PC-9 (cell line): Measurements from ENCODE around the gene ADGRG4. TPM values are rescaled to one million over a fixed set of nuclear protein-coding genes. Genes with fewer than 3 reads are reported as not detected.
"Not testable (repeated sequence)": the region's sequence is repeated elsewhere in the genome, so short reads cannot be mapped to it uniquely, and the experiment has no call there.

Source experiments
- Bru-seq: library from RNA; stranded (reverse); fragments of 400-500 nt; gene quantifications from one replicate; lab custom pipeline; 2021; lab: Mats Ljungman, UMichigan
- BruChase-seq, 2 experiments: library from RNA; stranded (reverse); fragments of 400-500 nt; gene quantifications; one replicate each; lab custom pipeline; 2021; lab: Mats Ljungman, UMichigan
- BruUV-seq: library from RNA; stranded (reverse); fragments of 400-500 nt; replicated peaks from 2 replicates; lab custom pipeline; 2021; lab: Mats Ljungman, UMichigan
- CTCF ChIA-PET: fragments of 300-600 bp; sonication (Branson Sonifier 250); formaldehyde crosslinking; loops from one replicate; lab custom pipeline; 2022; ENCODE audit warnings: antibody characterized with exemption; lab: Charles Lee
- POLR2A ChIA-PET: fragments of 300-600 bp; sonication (Branson Sonifier 250); formaldehyde crosslinking; loops from one replicate; lab custom pipeline; 2022; ENCODE audit warnings: antibody characterized with exemption; ENCODE audit not compliant: unreplicated experiment; lab: Charles Lee
- DNase-seq, 2 experiments: peaks; one replicate each; pipeline versions ENCODE4 v3.0.0 to v3.0.0-alpha.2; 2015 to 2022; ENCODE audit warnings: mixed read lengths in 1 of 2
- H2AFZ ChIP-seq: fragments of 200-600 bp; sonication (generic); 2 replicates; pipeline ENCODE4 v1.8.1; 2017; ENCODE audit warnings: antibody characterized with exemption
- H3F3A ChIP-seq: fragments of 200-600 bp; sonication (generic); 2 replicates; pipeline ENCODE4 v1.8.1; 2017; ENCODE audit warnings: antibody characterized with exemption, mild to moderate bottlenecking, low read depth; ENCODE audit not compliant: insufficient read depth
- H3K27ac ChIP-seq: fragments of 200-600 bp; sonication (generic); 2 replicates; pipeline ENCODE4 v1.6.1; 2016; ENCODE audit warnings: mixed run types
- H3K27me3 ChIP-seq: fragments of 200-600 bp; sonication (generic); 2 replicates; pipeline ENCODE4 v1.6.1; 2016; ENCODE audit warnings: low read depth, mixed run types; ENCODE audit not compliant: insufficient read depth
- H3K36me3 ChIP-seq: fragments of 200-600 bp; sonication (generic); 2 replicates; pipeline ENCODE4 v1.6.1; 2016; ENCODE audit warnings: low read depth, mixed run types
- H3K4me1 ChIP-seq: fragments of 200-600 bp; sonication (generic); replicated peaks from 2 replicates; pipeline ENCODE4 v1.6.1; 2016; ENCODE audit warnings: mixed run types; ENCODE audit not compliant: insufficient read depth
- H3K4me2 ChIP-seq: fragments of 200-600 bp; sonication (generic); 2 replicates; pipeline ENCODE4 v1.6.1; 2017; ENCODE audit warnings: mixed run types
- H3K4me3 ChIP-seq: fragments of 200-600 bp; sonication (generic); 2 replicates; pipeline ENCODE4 v1.6.1; 2016; ENCODE audit warnings: mixed run types
- H3K79me2 ChIP-seq: fragments of 200-600 bp; sonication (generic); 2 replicates; pipeline ENCODE4 v1.6.1; 2017; ENCODE audit warnings: low read depth, mixed run types
- H3K9me2 ChIP-seq: fragments of 200-600 bp; sonication (generic); 2 replicates; pipeline ENCODE4 v1.8.1; 2017; ENCODE audit warnings: mild to moderate bottlenecking; ENCODE audit not compliant: insufficient read depth
- H3K9me3 ChIP-seq: fragments of 200-600 bp; sonication (generic); 2 replicates; pipeline ENCODE4 v1.8.1; 2016; ENCODE audit warnings: low read depth; ENCODE audit not compliant: insufficient read depth
- H4K20me1 ChIP-seq: fragments of 200-600 bp; sonication (generic); 2 replicates; pipeline ENCODE4 v1.8.1; 2017; ENCODE audit not compliant: insufficient read depth
- EZH2 ChIP-seq: fragments of 200-600 bp; sonication (generic); IDR thresholded peaks from 2 replicates; pipeline ENCODE4 v1.8.0; 2017; ENCODE audit warnings: antibody characterized with exemption, low read depth
- intact Hi-C: fragments of 100-400 bp; cut with micrococcal nuclease; formaldehyde crosslinking; loops from one replicate; pipeline ENCODE4 v1.10.0; 2022; ENCODE audit not compliant: unreplicated experiment
- long read RNA-seq: library from polyadenylated mRNA; stranded (forward); transcript quantifications from one replicate; pipeline ENCODE4 v2.0.0, GENCODE V29; 2022
- total RNA-seq: library from RNA; stranded (reverse); gene quantifications from 2 replicates; pipeline ENCODE4 v1.2.3, GENCODE V29; 2021
- TF ChIP-seq, protein P1 (sequence below): fragments of 200-600 bp; sonication (generic); conservative IDR thresholded peaks from 2 replicates; pipeline ENCODE4 v1.6.1; 2017; ENCODE audit warnings: mixed run types, antibody characterized with exemption, mild to moderate bottlenecking, moderate library complexity

Gene ADGRG4, protein sequence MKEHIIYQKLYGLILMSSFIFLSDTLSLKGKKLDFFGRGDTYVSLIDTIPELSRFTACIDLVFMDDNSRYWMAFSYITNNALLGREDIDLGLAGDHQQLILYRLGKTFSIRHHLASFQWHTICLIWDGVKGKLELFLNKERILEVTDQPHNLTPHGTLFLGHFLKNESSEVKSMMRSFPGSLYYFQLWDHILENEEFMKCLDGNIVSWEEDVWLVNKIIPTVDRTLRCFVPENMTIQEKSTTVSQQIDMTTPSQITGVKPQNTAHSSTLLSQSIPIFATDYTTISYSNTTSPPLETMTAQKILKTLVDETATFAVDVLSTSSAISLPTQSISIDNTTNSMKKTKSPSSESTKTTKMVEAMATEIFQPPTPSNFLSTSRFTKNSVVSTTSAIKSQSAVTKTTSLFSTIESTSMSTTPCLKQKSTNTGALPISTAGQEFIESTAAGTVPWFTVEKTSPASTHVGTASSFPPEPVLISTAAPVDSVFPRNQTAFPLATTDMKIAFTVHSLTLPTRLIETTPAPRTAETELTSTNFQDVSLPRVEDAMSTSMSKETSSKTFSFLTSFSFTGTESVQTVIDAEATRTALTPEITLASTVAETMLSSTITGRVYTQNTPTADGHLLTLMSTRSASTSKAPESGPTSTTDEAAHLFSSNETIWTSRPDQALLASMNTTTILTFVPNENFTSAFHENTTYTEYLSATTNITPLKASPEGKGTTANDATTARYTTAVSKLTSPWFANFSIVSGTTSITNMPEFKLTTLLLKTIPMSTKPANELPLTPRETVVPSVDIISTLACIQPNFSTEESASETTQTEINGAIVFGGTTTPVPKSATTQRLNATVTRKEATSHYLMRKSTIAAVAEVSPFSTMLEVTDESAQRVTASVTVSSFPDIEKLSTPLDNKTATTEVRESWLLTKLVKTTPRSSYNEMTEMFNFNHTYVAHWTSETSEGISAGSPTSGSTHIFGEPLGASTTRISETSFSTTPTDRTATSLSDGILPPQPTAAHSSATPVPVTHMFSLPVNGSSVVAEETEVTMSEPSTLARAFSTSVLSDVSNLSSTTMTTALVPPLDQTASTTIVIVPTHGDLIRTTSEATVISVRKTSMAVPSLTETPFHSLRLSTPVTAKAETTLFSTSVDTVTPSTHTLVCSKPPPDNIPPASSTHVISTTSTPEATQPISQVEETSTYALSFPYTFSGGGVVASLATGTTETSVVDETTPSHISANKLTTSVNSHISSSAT (N-terminal part only)
- total RNA-seq (not detected in 2 replicates), Bru-seq, nascent RNA (percentile 4 among the genes with signal in this experiment), BruChase-seq, experiment 1, labeled RNA remaining after a 2-hour chase (percentile 1 among the genes with signal in this experiment), BruChase-seq, experiment 2, labeled RNA remaining after a 6-hour chase (not detected)
- long read RNA-seq = 0 reads

DNA sequence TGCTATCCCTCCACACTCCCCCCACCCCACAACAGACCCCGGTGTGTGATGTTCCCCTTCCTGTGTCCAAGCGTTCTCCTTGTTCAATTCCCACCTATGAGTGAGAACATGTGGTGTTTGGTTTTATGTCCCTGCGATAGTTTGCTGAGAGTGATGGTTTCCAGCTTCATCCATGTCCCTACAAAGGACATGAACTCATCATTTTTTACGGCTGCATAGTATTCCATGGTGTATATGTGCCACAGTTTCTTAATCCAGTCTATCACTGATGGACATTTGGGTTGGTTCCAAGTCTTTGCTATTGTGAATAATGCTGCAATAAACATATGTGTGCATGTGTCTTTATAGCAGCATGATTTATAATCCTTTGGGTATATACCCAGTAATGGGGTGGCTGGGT lies at the start of gene ADGRG4:
ADGRG4 (plus strand) TSS at position 243 of the 400 bp plus-strand sequence. CDS start 7,815 bp downstream, outside the sequence.
- H3K27ac ChIP-seq, intact Hi-C loops, DNase-seq, POLR2A ChIA-PET, H3K4me2 ChIP-seq, H3K9me2 ChIP-seq, H4K20me1 ChIP-seq, H3K4me1 ChIP-seq, H3K79me2 ChIP-seq, H3K36me3 ChIP-seq, H2AFZ ChIP-seq, H3F3A ChIP-seq, CTCF ChIA-PET, H3K9me3 ChIP-seq, H3K27me3 ChIP-seq, H3K4me3 ChIP-seq, BruUV-seq: not testable (repeated sequence)

DNA sequence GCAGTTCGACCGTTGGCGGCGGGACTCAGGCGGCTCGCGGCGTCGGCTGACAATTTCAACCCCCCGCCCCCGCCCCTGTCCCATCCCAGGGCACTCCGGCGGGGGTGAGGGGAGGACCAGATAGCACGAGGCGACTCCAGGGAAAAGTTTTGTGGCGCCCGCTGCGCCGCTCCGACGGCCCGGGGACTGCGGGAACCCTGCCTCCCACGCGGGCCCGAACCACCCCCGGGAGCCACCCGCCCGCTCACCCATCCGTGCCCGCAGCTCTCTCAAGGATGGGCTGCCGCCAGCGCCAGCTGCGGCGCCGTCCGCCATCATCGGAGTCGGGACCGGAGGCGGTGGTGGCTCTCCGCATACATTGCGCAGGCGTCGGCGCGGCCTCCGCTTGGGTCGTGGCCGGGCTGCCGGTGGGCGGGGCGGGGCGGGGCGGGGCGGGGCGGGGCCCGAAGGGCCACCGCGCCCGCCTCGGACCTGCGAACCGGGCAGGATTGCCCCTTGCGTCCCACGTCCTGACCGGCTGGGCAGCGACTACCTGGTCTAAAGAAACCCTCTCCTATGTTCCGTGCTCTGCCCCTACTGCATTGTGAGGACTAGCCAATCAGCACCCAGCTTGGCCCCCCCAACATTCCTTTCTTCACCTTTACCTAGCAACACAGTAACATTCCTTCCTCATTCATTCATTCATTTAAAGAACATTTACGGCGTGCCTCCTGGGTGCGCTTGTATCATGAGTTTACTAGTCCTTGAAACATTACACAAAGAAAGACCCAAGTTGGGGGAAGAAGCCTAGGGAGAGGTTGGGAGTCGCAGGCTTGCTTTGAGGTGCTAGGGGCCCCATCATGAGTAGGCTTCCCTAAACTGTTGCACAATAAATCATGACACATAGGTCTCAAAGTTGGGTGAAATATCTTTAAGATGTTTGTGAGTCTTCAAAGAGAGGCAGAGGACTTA lies 49.4 kb upstream of the ADGRG4 start, which contains the start of gene MAP7D3:
MAP7D3 (minus strand) TSS at position 360 of the 951 bp plus-strand sequence; CDS start at position 318, 42 bp downstream.
- BruUV-seq = no TSS peak
- H3K4me3 ChIP-seq = peak within 1 kb of the TSS; percentile 76
- H3K4me2 ChIP-seq = peak within 1 kb of the TSS; percentile 83
- peaks cover 19% of the 10 kb centered on the region for H3K79me2 ChIP-seq
- H3K27ac ChIP-seq = peak within 1 kb of the TSS; percentile 47
- POLR2A ChIA-PET = no interaction called here
- CTCF ChIA-PET = no interaction called here
- H3K9me2 ChIP-seq = no peaks in the 10 kb centered on the region
- H3K9me3 ChIP-seq = no peaks in the 10 kb centered on the region
- H3K27me3 ChIP-seq = no peaks in the 10 kb centered on the region
- H3K36me3 ChIP-seq = no peaks in the 10 kb centered on the region
- H4K20me1 ChIP-seq = no peaks in the 10 kb centered on the region
- intact Hi-C loops = loop anchor here (2.0 kb wide), 1 partner anchor 245 kb away; the partner anchor contains the start of gene HTATSF1
- peak within 1 kb of the TSS; percentile 94 for H2AFZ ChIP-seq
- H3K4me1 ChIP-seq = peaks cover 17% of the 10 kb centered on the region
- peak; percentile 63 to 73 for DNase-seq
- H3F3A ChIP-seq = no peaks in the 10 kb centered on the region
- TF ChIP-seq, protein P1, sequence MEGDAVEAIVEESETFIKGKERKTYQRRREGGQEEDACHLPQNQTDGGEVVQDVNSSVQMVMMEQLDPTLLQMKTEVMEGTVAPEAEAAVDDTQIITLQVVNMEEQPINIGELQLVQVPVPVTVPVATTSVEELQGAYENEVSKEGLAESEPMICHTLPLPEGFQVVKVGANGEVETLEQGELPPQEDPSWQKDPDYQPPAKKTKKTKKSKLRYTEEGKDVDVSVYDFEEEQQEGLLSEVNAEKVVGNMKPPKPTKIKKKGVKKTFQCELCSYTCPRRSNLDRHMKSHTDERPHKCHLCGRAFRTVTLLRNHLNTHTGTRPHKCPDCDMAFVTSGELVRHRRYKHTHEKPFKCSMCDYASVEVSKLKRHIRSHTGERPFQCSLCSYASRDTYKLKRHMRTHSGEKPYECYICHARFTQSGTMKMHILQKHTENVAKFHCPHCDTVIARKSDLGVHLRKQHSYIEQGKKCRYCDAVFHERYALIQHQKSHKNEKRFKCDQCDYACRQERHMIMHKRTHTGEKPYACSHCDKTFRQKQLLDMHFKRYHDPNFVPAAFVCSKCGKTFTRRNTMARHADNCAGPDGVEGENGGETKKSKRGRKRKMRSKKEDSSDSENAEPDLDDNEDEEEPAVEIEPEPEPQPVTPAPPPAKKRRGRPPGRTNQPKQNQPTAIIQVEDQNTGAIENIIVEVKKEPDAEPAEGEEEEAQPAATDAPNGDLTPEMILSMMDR = no peak
- TF ChIP-seq EZH2 = no peak

DNA sequence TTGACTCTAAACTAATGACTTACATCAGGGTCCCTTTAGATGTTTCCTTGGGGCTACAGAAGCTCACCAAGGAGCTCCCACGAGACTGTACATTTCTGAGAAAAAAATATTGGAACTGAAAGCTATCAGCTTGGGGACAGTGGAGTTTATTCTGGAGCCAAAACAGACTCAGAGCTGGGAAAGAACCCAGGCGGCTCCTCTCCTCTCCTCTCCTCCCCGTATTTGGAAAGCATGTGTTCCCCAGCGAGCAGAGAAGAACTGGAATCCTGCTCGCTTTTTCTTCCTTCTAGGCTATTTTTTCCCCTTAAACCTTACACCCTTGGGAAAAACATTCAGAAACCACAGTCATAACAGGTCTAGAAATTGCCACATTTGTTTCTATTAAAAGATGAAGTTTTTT lies 45.2 kb upstream of the ADGRG4 start:
- Histone ChIP-seq H3K27me3 (no peaks in the 10 kb centered on the region), H3K4me1 (peaks cover 6% of the 10 kb centered on the region; the same call in 1 of the 2 replicates), H4K20me1 (no peaks in the 10 kb centered on the region), H3K27ac (no peak overlapping the region), H3K36me3 (no peaks in the 10 kb centered on the region), H3K79me2 (no peaks in the 10 kb centered on the region), H3K9me3 (no peaks in the 10 kb centered on the region), H3K4me2 (no peak overlapping the region), H3F3A (no peaks in the 10 kb centered on the region), H2AFZ (no peak overlapping the region), H3K9me2 (no peaks in the 10 kb centered on the region), H3K4me3 (no peak overlapping the region)
- CTCF ChIA-PET = no interaction called here
- no TSS peak for BruUV-seq
- intact Hi-C loops = no loop called here
- no peak for DNase-seq
- TF ChIP-seq EZH2 = no peak
- TF ChIP-seq, protein P1 = no peak
- POLR2A ChIA-PET = no interaction called here
